Ishikawa (cell line): ENCODE results near the gene RBP7.

ENCODE experiments used
- CEBPB ChIP-seq: IDR thresholded peaks from 2 replicates; pipeline ENCODE4 v1.6.1; 2012
- CREB1 ChIP-seq: IDR thresholded peaks from 2 replicates; pipeline ENCODE4 v1.6.1; 2012; ENCODE audit warnings: low read depth
- EGR1 ChIP-seq: IDR thresholded peaks from 2 replicates; pipeline ENCODE4 v1.6.1; 2012
- EP300 ChIP-seq: IDR thresholded peaks from 2 replicates; pipeline ENCODE4 v1.6.1; 2012; ENCODE audit warnings: borderline replicate concordance
- FOXM1 ChIP-seq: IDR thresholded peaks from 2 replicates; pipeline ENCODE4 v1.6.1; 2012; ENCODE audit warnings: low read depth, borderline replicate concordance
- NFIC ChIP-seq: IDR thresholded peaks from 2 replicates; pipeline ENCODE4 v1.6.1; 2012
- RAD21 ChIP-seq: IDR thresholded peaks from 2 replicates; pipeline ENCODE4 v1.6.1; 2012; ENCODE audit warnings: low read depth
- TAF1 ChIP-seq: IDR thresholded peaks from 2 replicates; pipeline ENCODE4 v1.6.1; 2012; ENCODE audit warnings: low read depth, mild to moderate bottlenecking
- TCF12 ChIP-seq: IDR thresholded peaks from 2 replicates; pipeline ENCODE4 v1.6.1; 2012; ENCODE audit warnings: low read depth
- TEAD4 ChIP-seq: IDR thresholded peaks from 2 replicates; pipeline ENCODE4 v1.6.1; 2012
- YY1 ChIP-seq: IDR thresholded peaks from 2 replicates; pipeline ENCODE4 v1.6.1; 2012; ENCODE audit warnings: low read depth
- ZBTB7A ChIP-seq: IDR thresholded peaks from 2 replicates; pipeline ENCODE4 v1.6.1; 2012; ENCODE audit warnings: low read depth
- TF ChIP-seq, protein P1 (sequence below): IDR thresholded peaks from 2 replicates; pipeline ENCODE4 v1.6.1; 2012
- TF ChIP-seq, protein P2 (sequence below): IDR thresholded peaks from 2 replicates; pipeline ENCODE4 v1.6.1; 2012
- TF ChIP-seq, protein P3 (sequence below): IDR thresholded peaks from 2 replicates; pipeline ENCODE4 v1.6.1; 2012; ENCODE audit warnings: low read depth, mild to moderate bottlenecking

Gene RBP7

GRCh38 chr1:10027027-10027426, 30.0 kb downstream of the RBP7 start:
- TF ChIP-seq, protein P1, sequence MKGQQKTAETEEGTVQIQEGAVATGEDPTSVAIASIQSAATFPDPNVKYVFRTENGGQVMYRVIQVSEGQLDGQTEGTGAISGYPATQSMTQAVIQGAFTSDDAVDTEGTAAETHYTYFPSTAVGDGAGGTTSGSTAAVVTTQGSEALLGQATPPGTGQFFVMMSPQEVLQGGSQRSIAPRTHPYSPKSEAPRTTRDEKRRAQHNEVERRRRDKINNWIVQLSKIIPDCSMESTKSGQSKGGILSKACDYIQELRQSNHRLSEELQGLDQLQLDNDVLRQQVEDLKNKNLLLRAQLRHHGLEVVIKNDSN = no peak
- TF ChIP-seq TAF1 = no peak
- TF ChIP-seq ZBTB7A = no peak
- TF ChIP-seq, protein P2, sequence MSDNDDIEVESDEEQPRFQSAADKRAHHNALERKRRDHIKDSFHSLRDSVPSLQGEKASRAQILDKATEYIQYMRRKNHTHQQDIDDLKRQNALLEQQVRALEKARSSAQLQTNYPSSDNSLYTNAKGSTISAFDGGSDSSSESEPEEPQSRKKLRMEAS = no peak
- TF ChIP-seq CREB1 = no peak
- no peak for TF ChIP-seq CEBPB
- TF ChIP-seq RAD21 = no peak
- TF ChIP-seq, protein P3, sequence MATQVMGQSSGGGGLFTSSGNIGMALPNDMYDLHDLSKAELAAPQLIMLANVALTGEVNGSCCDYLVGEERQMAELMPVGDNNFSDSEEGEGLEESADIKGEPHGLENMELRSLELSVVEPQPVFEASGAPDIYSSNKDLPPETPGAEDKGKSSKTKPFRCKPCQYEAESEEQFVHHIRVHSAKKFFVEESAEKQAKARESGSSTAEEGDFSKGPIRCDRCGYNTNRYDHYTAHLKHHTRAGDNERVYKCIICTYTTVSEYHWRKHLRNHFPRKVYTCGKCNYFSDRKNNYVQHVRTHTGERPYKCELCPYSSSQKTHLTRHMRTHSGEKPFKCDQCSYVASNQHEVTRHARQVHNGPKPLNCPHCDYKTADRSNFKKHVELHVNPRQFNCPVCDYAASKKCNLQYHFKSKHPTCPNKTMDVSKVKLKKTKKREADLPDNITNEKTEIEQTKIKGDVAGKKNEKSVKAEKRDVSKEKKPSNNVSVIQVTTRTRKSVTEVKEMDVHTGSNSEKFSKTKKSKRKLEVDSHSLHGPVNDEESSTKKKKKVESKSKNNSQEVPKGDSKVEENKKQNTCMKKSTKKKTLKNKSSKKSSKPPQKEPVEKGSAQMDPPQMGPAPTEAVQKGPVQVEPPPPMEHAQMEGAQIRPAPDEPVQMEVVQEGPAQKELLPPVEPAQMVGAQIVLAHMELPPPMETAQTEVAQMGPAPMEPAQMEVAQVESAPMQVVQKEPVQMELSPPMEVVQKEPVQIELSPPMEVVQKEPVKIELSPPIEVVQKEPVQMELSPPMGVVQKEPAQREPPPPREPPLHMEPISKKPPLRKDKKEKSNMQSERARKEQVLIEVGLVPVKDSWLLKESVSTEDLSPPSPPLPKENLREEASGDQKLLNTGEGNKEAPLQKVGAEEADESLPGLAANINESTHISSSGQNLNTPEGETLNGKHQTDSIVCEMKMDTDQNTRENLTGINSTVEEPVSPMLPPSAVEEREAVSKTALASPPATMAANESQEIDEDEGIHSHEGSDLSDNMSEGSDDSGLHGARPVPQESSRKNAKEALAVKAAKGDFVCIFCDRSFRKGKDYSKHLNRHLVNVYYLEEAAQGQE = no peak
- TF ChIP-seq YY1 = no peak
- TF ChIP-seq FOXM1 = no peak
- TF ChIP-seq EGR1 = no peak
- no peak for TF ChIP-seq TEAD4
- TF ChIP-seq NFIC = no peak
- no peak for TF ChIP-seq TCF12
- no peak for TF ChIP-seq EP300

DNA sequence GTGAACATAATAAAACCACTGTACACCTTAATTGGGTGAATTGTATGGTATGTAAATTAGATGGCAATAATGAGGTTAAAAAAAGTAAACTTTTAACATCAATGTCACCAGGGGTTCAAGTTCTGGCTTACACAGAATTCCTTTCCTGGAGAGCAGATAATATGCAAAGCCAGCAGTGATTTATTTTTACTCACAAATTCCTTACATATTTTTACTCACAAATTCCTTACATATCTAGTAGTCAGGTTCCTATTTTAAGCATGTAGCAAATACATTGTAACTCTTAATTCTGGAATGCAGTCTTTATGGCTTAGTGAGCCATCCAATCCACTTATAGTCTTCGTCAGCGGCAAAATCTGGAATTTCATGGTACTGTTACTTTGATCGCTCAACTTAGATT, 34.4 kb downstream of the RBP7 start:
- TF ChIP-seq, protein P1 = no peak
- TF ChIP-seq TEAD4 = peak; percentile 83

- no peak for TF ChIP-seq EP300
- TF ChIP-seq CREB1 = no peak
- no peak; the same call in 1 of the 2 replicates for TF ChIP-seq CEBPB
- no peak for TF ChIP-seq EGR1
- TF ChIP-seq ZBTB7A = no peak
- peak; percentile 93 for TF ChIP-seq YY1
- TF ChIP-seq TCF12 = no peak; the same call in 1 of the 2 replicates
- no peak for TF ChIP-seq TEAD4
- TF ChIP-seq, protein P3 = no peak
- no peak; the same call in 1 of the 2 replicates for TF ChIP-seq NFIC
- TF ChIP-seq, protein P1 = peak; percentile 97
- peak; percentile 71 for TF ChIP-seq TAF1
- peak; percentile 73 for TF ChIP-seq RAD21
- TF ChIP-seq, protein P2 = no peak; the same call in none of the 2 replicates
- TF ChIP-seq FOXM1 = no peak
Measured at GRCh38 chr1:10032590-10033358, 35.7 kb downstream of the RBP7 start, which contains the start of gene UBE4B. Gene UBE4B (plus strand): TSS chr1:10032958. CDS start chr1:10033671, 713 bp downstream.

DNA sequence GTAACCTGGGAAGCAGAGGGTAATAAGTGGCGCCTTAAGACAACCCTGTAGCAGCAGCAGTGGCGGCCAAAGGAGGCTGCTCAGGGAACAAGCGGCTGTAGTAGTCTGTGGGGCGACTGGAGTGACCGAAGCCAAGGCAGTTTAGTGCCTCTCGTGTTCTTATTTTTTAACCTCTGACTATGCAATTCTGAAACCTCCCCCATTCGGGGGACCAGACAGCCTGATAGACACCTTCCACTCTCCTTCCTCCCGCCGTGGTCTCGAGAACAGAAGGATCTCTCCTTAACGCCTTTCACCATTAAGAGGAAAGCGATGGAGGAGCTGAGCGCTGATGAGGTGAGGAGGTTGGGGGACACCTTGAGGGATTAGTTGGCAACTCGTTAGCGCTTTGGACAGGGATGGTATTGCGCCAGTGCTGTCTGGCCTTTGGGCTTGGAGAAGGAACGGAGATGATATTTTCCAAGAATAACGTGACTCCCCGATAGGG, 36.4 kb downstream of the RBP7 start:
- TF ChIP-seq YY1 (peak; percentile 13; the same call in 1 of the 2 replicates), CEBPB (no peak)
- TF ChIP-seq, protein P3 = no peak
